Right renal pelvis (tissue), 4 donors: ENCODE data around the gene CYTH2. TPM values are rescaled to one million over a fixed set of nuclear protein-coding genes. Genes with fewer than 3 reads are reported as not detected.
A peak's percentile ranks its signal among the peaks of the same experiment; 100 is the strongest.

Source experiments
- DNase-seq, 4 donors: peaks; one replicate each; pipeline ENCODE4 v3.0.0-alpha.2; 2013; ENCODE audit warnings: low read depth in 4 of 4, low spot score in 3 of 4, missing footprints in 1 of 4
- polyA plus RNA-seq, 4 donors: library from polyadenylated mRNA; unstranded; fragments of 120-200 nt; gene quantifications; one replicate each; pipeline ENCODE4 v1.2.1, GENCODE V29; 2013; ENCODE audit not compliant: insufficient read length in 4 of 4

CYTH2 gene
- polyA plus RNA-seq, 4 donors = 79.6 to 89.5 (median 84.3) TPM

DNA sequence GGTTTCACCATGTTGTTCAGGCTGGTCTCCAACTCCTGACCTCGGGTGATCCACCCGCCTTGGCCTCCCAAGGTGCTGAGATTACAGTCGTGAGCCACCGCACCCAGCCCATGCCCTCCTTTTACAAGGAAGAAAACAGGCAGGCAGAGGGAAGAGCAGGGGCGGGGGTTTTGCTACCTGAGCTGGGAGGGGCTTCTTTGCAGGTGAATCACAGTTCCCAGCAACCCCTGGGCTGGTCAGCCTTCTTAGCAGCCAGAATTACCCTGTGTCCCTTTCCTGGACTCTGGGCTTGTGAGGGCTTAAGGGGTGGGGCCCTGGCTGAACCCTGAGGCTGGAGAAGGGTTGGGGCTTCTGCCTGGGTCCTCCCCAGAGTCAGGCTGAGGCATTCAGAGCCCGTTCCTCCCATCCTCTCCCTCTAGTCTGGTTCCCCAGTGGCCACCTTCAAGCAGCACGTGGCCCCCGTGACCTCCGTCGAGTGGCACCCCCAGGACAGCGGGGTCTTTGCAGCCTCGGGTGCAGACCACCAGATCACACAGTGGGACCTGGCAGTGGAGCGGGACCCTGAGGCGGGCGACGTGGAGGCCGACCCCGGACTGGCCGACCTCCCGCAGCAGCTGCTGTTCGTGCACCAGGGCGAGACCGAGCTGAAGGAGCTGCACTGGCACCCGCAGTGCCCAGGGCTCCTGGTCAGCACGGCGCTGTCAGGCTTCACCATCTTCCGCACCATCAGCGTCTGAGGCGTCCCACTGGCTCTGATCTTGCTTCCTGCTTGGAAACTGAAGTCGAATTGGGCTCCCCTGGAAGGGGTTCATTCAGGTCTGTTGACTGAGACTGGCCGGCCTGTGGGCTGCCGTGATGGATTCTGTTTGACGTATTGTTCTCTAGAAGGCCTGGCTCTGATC lies 16.6 kb upstream of the CYTH2 start:
- DNase-seq = no peak

DNA sequence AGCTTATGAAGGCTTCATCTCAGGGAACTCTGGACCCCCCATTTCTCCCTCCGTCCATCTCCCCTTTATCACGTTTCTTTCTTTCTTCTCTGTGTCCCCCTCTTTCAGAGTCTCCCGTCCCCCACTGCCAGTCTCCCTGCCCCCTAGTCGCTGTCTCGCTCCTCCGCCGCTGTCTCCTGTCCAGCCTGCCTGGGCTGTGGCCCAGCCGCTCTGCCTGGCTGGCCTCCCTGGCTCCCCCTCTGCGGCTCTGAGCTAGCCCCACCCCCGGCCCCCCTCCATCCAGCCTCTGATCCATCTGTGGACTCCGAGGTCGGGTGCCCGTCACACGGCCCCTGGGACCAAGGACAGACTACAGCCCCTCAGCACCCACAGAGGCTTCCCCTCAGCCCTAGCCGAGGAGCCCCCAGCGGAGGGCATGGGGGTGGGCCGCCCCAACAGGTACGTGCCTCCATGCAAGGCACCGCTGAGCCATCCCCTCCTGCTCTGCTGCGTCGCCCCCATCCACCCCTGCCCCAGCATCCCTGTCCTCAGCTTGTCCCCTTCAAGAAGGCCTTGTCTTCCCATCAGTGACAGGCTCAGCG lies 14.9 kb upstream of the CYTH2 start:
- DNase-seq = no peak

DNA sequence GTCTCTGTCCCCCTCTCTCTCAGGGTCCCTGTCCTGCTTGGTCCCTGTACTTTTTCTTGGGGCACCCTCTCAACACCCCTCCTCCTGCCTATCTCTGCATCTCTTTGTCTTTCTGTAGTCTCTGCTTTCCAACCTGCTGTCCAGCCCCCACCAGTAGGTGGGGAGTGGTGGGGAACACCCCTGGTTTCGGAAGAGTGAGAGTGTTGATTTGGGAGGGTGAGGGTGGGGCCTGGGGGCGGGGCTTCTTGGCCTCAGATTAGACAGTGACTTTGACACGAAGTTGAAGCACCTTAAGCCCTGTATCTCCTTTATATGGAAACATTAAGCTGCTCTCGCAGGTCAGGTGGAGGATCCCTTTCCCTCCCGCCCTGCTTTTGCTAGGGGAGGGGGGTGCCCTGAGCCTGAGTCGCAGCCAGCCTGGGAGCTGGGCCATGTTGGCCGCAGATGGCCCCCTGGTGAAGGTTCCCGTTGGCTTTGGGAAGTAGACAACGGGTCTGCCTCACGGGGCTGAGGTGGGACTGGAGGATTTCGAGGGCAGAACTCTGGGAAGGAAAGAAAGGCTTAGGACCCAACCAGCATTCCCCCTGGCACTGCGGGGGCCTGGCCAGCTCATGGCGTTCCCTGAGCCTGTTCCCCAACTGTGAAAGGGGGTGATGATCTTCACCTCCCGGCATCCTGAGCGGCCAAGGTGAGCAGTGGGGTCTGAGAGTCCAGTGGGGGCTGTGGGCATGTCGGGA lies 13.8 kb upstream of the CYTH2 start, which contains the start of gene KCNJ14:
TSS of gene KCNJ14 (plus strand) at position 404 of the 737 bp plus-strand sequence. CDS start 6,151 bp downstream, outside the sequence.
- no peak for DNase-seq

DNA sequence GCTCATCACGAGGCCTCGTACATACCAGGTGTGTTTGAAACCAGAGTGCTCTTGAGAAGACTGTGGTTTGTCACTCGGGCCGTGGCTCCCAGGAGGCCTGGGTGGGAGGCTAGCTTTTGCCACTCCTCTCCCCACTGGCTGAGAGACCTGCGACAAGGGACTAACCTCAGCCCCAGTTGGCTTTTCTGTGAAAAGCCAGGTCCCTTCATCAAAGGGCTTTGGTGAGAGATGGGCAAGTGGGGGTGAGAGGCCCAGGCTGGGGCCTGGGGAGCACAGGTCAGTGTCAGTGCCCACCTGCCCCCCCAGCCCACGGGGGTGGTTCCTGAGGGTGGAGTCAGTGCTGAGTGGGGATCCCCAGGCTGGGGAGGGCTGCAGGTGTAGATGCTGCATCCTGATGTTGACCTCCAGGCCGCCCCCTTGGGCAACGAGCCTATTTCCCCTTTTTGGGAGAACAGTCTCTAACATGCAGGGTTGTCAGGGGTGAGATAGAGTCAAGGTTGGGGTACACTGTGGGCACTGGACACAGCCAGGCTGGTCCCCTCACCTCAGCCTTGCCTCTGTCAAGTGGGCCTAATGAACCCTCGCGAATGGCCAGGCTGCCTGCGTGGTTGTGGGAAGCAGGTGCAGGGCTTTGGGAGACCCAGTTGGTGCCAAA lies 13.1 kb upstream of the CYTH2 start:
- DNase-seq = no peak

DNA sequence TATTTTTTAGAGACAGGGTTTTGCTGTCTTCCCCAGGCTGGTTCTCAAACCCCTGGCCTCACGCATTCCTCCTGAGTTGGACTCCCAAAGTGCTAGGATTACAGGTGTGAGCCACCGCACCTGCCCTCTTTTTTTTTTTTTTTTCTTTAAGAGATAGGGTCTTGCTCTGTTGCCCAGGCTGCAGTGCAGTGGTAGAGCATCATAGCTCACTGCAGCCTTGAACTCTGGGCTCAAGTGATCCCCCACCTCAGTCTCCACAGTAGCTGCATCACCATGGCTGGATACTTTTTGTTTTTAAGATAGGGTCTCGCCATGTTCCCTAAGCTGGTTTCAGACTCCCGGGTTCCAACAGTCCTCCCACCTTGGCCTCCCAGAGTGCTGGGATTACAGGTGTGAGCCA lies 12.3 kb upstream of the CYTH2 start:
- DNase-seq = no peak

DNA sequence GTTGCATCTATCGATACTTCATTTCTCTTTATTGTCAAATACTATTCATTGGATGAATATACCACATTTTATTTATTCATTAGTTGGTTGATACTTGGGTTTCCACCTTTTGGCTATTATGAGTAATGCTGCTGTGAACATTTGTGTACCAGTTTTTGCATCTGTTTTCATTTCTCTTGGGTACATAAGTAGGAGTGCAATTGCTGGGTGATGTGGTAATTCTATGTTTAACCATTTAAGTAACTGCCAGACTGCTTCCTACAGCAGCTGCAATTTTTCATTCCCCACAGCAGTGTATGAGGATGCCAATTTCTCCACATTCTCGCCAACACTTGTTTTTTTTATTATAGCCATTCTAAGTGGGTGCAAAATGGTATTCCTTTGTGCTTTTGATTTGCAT lies 11.2 kb upstream of the CYTH2 start:
- no peak for DNase-seq

DNA sequence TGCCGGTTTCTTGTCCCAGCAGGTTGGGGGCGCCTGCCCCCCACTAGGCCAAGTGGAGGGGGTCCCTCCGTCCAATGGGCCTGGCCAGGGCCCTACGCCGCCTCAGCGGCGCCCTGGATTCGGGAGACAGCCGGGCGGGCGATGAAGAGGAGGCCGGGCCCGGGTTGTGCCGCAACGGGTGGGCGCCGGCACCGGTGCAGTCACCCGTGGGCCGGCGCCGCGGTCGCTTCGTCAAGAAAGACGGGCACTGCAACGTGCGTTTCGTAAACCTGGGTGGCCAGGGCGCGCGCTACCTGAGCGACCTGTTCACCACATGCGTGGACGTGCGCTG lies 7.6 kb upstream of the CYTH2 start:
- DNase-seq = no peak

DNA sequence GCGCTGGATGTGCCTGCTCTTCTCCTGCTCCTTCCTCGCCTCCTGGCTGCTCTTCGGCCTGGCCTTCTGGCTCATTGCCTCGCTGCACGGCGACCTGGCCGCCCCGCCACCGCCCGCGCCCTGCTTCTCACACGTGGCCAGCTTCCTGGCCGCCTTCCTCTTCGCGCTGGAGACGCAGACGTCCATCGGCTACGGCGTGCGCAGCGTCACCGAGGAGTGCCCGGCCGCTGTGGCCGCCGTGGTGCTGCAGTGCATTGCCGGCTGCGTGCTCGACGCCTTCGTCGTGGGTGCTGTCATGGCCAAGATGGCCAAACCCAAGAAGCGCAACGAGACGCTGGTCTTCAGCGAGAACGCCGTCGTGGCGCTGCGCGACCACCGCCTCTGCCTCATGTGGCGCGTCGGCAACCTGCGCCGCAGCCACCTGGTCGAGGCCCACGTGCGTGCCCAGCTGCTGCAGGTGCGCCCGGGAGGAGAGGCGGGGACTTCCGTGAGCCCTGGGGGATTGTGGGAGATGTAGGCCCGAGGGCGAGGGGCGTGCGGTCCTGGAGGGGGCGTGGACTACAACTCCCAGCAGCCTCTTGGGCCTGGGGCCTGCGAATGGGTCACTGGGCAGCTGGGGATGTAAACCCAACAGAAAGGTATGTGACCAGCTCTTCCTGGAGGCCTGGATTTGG lies 7.0 kb upstream of the CYTH2 start:
- no peak for DNase-seq

DNA sequence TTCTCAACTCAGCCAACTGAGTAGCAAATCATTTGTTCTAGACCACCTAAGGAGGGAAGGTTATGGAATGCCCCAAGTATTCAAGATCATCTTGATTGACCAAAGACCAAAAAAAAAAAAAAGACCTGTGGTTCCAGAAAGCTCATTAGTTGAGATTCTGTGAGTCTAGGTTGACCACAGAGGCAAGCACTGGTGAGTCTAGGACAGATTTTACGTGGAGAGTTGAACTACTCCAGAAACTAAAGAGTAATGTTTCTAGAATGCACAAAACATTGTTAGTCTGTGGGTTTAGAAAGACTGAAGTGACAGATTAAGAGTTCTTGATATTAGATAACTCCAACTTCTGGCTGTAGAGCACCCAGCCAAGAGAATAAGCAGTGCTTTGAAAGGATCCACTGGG lies 4.0 kb upstream of the CYTH2 start:
- no peak for DNase-seq

DNA sequence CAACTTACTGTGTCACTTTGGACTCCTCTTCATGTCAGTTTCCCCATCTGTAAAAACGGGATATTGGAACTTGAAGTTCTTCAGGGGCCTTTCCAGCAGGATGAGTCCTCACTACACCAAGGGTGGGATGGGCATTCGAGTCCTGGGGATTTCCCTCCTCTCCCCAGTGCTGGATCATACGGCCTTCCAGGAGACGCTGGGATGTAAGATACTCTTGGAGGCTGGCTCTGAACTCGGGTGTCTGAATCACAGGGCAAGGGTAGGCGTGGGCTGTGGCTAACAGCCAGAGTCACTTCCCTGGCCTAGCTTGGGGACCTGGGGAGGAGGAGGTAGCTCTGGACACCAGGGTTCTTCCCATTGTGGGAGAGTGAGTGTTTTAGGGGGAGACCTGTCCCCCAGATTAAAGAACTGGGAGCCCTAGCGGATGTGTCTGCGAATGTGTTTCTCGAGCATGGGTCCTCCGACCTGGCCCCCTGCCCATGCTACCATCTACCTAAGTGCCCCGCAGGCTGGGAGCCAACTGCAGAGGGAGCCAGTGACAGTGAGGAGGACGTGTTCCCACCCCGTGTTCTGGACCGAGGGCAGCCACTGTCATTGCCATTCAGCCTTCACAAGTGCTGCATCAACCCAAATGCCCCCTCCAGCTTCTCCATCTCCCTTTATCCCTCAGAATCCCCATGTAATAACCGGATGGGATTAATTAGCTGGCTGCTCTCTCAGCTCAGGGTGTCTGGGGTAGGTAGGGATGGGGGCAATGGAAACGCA lies 2.4 kb upstream of the CYTH2 start:
- DNase-seq = no peak

DNA sequence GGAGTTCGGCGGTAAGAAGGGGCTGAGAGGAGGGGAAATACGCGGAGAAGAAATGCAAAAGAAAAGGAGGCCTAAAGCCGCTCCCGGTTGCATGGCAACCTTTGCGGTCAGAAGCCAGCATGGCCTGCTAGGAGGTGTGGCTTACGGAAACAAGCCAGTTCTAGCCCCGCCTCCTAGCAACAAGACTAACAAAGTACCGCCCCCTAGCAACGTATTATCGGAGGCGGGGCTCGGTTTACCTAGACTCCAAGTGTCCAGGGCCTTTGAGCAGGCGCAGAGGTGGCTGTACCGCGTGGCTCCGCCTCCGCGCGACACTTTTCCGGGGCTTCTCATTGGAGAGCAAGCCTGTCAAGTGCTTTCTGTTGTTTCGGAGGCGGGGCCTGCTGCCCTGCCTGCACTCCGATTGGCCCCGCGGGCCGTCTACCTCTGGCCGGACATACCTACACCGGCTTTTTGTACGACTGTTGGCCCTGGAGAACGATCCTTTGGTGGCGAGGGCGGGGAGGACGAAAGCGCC lies 339 bp upstream of the CYTH2 start:
- DNase-seq = peak; percentile 100

DNA sequence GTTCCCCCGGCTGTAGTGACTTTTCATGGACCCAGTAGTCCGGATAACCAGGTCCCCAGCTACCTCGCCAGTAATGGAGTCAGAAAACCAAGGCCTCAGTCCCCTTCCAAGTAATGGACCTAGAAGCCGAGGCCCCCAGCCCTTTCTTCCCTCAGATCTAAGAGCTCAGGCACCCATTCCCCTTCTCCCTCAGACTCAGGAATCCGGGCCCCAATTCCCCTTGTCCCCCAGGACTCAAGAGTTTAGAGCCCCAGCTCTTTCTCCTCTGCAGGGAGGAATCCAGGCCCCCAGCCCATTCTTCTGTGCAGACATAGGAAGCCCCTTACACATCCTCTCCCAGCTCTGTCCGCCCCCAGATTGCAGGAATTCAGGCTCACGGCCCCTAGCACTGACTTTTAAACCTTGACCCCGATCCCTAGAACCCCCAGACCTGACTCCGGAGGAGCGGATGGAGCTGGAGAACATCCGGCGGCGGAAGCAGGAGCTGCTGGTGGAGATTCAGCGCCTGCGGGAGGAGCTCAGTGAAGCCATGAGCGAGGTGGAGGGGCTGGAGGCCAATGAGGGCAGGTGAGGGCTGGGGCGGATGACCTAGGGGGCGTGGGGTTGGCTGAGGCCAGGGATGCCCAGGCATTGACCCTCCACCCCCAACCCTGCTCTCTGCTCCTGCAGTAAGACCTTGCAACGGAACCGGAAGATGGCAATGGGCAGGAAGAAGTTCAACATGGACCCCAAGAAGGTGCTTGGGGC lies 938 bp downstream of the CYTH2 start:
- DNase-seq = no peak

DNA sequence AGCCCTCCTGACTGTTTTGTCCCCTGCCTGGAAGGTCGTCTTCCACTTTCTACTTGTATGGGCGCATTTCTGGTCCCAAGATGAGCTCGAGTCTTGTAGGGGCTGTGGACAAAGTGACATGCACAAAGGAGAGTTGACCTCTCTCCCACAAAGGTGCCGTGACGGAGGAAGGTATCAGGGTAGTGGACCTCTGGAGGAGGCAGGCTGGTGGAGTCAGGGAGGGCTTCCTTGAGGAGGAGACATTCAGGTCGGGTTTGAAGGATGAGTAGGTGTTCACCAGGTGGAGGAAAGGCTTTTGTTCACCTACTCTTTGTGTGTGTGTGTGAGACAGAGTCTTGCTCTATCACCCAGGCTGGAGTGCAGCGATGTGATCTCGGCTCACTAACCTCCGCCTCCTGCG lies 1.7 kb downstream of the CYTH2 start:
- DNase-seq = no peak

DNA sequence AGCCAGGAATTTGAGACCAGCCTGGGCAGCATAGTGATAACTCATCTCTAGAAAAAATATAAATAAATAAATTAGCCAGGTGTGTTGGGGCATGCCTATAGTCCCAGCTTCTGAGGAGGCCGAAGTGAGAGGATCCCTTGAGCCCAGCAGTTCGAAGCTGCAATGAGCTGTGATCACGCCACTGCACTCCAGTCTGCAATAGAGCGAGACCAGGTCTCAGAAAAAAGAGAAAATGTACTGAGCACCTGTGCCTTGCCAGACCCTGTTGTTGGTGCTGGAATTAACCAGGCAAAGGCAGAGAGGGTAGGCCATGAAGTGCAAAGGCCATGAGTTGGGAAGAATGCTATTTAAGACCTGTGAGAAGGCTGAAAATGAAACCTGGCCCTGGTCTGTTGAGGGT lies 2.7 kb downstream of the CYTH2 start:
- no peak for DNase-seq

DNA sequence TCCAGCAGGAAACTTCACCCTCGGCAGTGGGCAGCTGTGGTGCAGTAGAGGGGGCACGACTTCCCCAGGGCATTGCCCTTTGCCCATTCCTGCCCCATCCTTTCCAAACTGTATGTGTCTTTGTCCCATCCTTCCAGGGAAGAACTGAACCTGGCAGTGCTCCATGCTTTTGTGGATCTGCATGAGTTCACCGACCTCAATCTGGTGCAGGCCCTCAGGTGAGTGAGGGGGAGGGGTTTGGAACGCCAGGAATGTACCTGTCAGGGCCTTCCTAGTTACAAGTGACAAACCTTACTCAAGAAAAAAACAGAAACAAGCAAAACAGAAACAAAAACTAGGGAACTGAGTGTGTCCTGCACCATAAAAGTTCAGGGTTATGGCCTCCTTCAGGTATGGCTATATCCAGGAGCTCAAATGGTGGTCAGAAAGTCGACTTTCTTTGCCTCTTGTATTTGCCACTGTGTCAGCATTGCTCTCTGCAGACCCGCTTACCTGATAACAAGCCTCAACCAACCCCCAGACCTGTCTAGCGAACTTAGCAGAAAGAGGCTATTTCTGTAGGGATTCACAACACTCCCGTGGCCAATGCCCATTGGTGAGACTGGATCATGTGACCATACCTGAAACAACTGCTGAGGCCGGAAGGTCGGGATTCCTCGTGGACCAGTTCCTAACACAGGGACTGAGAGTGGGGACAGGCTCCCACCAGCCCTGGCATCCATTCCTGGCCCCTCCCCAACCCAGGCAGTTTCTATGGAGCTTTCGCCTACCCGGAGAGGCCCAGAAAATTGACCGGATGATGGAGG lies 4.2 kb downstream of the CYTH2 start:
- DNase-seq = no peak

DNA sequence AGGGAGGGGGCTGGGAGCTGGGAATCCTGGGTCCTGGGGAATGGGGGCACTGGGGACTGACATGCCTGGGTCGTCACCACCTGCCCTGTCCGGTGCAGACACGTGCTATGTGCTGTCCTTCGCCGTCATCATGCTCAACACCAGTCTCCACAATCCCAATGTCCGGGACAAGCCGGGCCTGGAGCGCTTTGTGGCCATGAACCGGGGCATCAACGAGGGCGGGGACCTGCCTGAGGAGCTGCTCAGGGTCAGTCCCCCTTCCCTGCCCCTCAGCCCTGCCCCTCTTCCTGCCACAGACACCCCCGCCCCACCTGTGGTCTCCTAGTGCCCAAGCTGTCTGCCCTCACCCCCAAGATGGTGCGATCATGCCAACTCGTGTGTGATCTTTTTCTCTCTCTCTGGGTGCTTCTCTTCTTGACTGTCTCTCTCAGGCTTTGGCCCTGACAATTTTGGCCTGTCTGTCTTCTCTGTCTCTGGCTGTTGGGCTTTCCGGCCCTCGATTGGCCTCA lies 5.0 kb downstream of the CYTH2 start:
- no peak for DNase-seq

DNA sequence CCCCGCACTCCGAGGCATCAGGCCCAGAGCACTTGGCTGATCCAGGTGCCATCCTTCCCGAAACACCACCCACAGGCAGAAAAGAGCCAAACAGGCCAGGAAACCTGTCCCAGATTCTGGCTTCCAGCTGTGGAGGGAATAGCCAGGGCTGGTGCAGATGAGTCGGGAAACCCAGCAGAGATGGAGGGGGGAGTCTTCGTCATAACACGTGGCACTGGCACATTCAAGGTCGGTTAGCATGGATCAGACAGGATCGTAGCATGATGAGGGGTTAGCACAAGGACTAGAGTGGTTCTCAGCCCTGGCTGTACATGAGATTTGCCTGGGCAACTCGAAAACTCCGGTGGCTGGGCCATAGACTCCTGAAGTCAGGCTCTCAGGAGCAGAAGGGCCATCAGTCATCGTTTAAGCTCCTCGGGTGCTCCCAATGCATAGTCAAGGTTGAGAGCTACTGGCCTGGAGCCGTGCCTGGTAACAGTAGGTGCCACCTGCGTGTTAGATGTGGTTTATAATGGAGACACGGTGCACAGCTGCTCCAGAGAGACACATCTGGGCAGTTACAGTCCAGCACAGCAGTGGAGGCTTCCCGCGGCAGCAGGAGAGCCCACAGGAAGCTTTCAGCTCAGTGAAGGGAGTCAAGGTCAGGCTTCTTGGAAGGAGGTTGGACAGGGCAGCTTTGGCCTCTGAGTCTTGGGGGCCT lies 6.3 kb downstream of the CYTH2 start:
- no peak for DNase-seq
